MCF 10A (cell line): ENCODE measurements around the gene KCNA5. TPM values are rescaled to one million over a fixed set of nuclear protein-coding genes. Genes with fewer than 3 reads are reported as not detected.

Experiments
- BruUV-seq: library from RNA; stranded (reverse); fragments of 400-500 nt; replicated peaks from 2 replicates; lab custom pipeline; 2021; lab: Mats Ljungman, UMichigan
- CTCF ChIA-PET: fragments of 300-600 bp; sonication (Branson Sonifier 250); formaldehyde crosslinking; extraction: SDS; loops from one replicate; lab custom pipeline; 2021; ENCODE audit warnings: antibody characterized with exemption, inconsistent platforms; lab: Yijun Ruan, JAX
- POLR2A ChIA-PET: fragments of 300-600, 350-650 bp; sonication (Branson Sonifier 250); formaldehyde crosslinking; extraction: SDS; loops from one replicate; lab custom pipeline; 2020; ENCODE audit warnings: antibody characterized with exemption, inconsistent platforms; lab: Yijun Ruan, JAX
- DNase-seq: peaks from one replicate; pipeline ENCODE4 v3.0.0-alpha.2; 2018; ENCODE audit not compliant: unreplicated experiment
- H3K27ac Mint-ChIP-seq: one replicate; pipeline ENCODE4 v1.8.0; 2022; ENCODE audit warnings: mild to moderate bottlenecking, low read depth, mixed read lengths; ENCODE audit not compliant: unreplicated experiment
- H3K27me3 Mint-ChIP-seq: one replicate; pipeline ENCODE4 v1.8.0; 2022; ENCODE audit warnings: mixed read lengths; ENCODE audit not compliant: insufficient read depth, unreplicated experiment
- H3K36me3 Mint-ChIP-seq: one replicate; pipeline ENCODE4 v1.8.0; 2022; ENCODE audit warnings: mild to moderate bottlenecking, moderate library complexity, mixed read lengths; ENCODE audit not compliant: insufficient read depth, unreplicated experiment
- H3K4me1 Mint-ChIP-seq: one replicate; pipeline ENCODE4 v1.8.0; 2022; ENCODE audit warnings: mixed read lengths; ENCODE audit not compliant: insufficient read depth, unreplicated experiment
- H3K4me3 Mint-ChIP-seq: one replicate; pipeline ENCODE4 v1.8.0; 2022; ENCODE audit warnings: mild to moderate bottlenecking, moderate library complexity, mixed read lengths; ENCODE audit not compliant: unreplicated experiment
- H3K9me3 Mint-ChIP-seq: one replicate; pipeline ENCODE4 v1.8.0; 2022; ENCODE audit warnings: mixed read lengths; ENCODE audit not compliant: unreplicated experiment
- intact Hi-C: fragments of 100-400 bp; cut with micrococcal nuclease; formaldehyde crosslinking; loops from 2 replicates; pipeline ENCODE4 v1.14.1; 2022
- total RNA-seq: library from RNA; stranded (reverse); gene quantifications from 2 replicates; pipeline ENCODE4 v1.2.3, GENCODE V29; 2022
- TF ChIP-seq, protein P1 (sequence below): fragments of 200-600 bp; IDR thresholded peaks from one replicate; pipeline ENCODE4 v1.8.0; 2022; ENCODE audit warnings: antibody characterized with exemption, mild to moderate bottlenecking; ENCODE audit not compliant: unreplicated experiment

The KCNA5 gene
- total RNA-seq, 1 experiment from 2014 or later: not detected

DNA sequence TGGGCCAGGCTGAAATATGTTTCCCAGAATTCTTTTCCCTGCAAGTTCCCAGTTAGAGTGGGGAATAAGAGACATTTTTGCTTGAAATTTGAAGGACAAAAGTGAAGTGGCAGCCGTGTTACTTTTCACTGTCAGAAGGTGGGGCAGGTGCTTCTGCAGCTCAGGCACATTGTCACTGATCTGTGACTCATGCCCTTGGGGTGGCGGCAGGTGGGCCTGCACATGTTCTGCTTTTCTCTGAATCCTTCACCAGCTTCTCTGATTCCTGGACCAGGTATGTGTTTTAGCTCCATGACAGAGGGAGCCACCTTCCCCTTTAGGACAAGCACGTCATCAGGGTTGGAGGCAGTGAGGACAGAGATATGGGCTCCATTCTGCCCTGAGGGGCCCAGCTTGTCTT is 11.7 kb upstream of the KCNA5 start:
- Mint-ChIP-seq H3K27me3 (no peaks in the 10 kb centered on the region), H3K9me3 (peaks cover 6% of the 10 kb centered on the region), H3K27ac (no peak overlapping the region), H3K4me1 (no peaks in the 10 kb centered on the region), H3K4me3 (no peak overlapping the region), H3K36me3 (no peaks in the 10 kb centered on the region)
- POLR2A ChIA-PET: no interaction called here
- TF ChIP-seq, protein P1, sequence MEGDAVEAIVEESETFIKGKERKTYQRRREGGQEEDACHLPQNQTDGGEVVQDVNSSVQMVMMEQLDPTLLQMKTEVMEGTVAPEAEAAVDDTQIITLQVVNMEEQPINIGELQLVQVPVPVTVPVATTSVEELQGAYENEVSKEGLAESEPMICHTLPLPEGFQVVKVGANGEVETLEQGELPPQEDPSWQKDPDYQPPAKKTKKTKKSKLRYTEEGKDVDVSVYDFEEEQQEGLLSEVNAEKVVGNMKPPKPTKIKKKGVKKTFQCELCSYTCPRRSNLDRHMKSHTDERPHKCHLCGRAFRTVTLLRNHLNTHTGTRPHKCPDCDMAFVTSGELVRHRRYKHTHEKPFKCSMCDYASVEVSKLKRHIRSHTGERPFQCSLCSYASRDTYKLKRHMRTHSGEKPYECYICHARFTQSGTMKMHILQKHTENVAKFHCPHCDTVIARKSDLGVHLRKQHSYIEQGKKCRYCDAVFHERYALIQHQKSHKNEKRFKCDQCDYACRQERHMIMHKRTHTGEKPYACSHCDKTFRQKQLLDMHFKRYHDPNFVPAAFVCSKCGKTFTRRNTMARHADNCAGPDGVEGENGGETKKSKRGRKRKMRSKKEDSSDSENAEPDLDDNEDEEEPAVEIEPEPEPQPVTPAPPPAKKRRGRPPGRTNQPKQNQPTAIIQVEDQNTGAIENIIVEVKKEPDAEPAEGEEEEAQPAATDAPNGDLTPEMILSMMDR: no peak
- intact Hi-C loops: no loop called here
- CTCF ChIA-PET: interaction anchor here (1.0 to 2.3 kb wide), 2 partner anchors 10 to 52 kb away, joined by 3 to 9 read pairs; no protein-coding TSS in a partner anchor
- no TSS peak for BruUV-seq
- no peak for DNase-seq

DNA sequence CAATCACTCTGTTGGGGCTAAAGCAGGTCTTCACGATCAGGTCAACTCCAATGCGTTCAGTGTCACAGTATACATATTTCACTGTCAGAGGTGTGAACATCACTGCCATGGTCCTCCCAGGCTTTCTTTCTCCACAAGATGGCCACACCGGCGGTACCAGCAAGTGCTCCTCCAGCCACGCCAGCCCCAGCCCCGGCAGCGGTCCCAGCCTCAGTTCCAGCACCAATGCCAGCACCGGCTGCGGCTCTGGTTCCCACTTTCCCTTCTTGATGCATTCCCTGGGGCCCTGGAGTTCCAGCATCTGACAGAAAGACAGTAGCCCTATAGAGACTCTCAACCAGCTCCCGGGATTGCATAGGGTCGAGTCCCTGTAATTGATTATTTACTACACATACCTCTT is 10.9 kb upstream of the KCNA5 start:
- H3K4me1 Mint-ChIP-seq: no peaks in the 10 kb centered on the region
- intact Hi-C loops: no loop called here
- no TSS peak for BruUV-seq
- DNase-seq: no peak
- peaks cover 6% of the 10 kb centered on the region for H3K9me3 Mint-ChIP-seq
- H3K36me3 Mint-ChIP-seq: no peaks in the 10 kb centered on the region
- H3K4me3 Mint-ChIP-seq: no peak overlapping the region
- POLR2A ChIA-PET: interaction anchor here (0.6 kb wide), 1 partner anchor 73 kb away, joined by 3 read pairs; no protein-coding TSS in a partner anchor
- H3K27me3 Mint-ChIP-seq: no peaks in the 10 kb centered on the region
- CTCF ChIA-PET: interaction anchor here (1.9 kb wide), 1 partner anchor 10 kb away, joined by 10 read pairs; no protein-coding TSS in a partner anchor
- TF ChIP-seq, protein P1: no peak
- H3K27ac Mint-ChIP-seq: no peak overlapping the region

DNA sequence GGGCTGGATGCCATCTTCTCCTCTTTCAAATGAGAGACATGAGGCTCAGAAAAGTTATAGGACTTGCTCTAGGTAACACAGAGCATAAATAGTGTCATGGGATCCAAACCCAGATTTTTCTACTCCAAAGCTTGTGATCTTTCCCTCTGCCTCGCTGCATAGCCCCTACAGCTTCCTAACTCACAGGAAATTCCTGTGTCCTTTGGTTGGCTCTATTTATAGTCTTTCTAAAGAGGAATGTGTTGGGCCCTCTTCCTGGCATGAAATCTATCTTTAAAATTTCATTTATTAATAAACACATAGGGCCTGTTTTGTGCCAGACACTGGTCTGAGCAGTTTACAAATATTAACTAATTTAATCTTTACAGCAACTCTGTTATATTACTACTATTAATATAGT is 9.8 kb upstream of the KCNA5 start:
- H3K9me3 Mint-ChIP-seq: peaks cover 13% of the 10 kb centered on the region
- ChIA-PET CTCF (interaction anchor here (1.9 kb wide), 1 partner anchor 11 kb away, joined by 10 read pairs; no protein-coding TSS in a partner anchor), POLR2A (no interaction called here)
- H3K36me3 Mint-ChIP-seq: no peaks in the 10 kb centered on the region
- H3K4me3 Mint-ChIP-seq: no peak overlapping the region
- TF ChIP-seq, protein P1: no peak
- no peak for DNase-seq
- intact Hi-C loops: no loop called here
- no TSS peak for BruUV-seq
- no peaks in the 10 kb centered on the region for H3K4me1 Mint-ChIP-seq
- no peaks in the 10 kb centered on the region for H3K27me3 Mint-ChIP-seq
- no peak overlapping the region for H3K27ac Mint-ChIP-seq

DNA sequence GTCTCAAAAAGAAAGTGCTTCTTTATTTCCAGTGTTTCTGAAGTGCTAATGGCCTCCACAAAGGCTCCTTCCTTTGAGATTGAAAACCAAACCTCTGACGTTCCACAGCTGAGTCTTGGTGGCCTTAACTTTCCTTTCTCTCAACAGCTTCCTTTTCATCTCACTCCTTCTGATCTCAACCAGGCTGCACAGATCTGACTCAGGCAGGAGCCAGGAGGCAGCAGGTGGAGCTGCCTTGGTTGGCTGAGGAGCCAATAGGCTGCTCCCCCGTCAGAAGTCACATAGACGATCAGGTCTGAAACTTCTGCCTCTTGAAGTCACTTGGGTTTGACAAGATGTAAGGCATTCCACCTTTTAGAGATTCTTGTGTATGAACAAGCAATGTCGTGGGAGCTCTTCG is 9.1 kb upstream of the KCNA5 start:
- TF ChIP-seq, protein P1: no peak
- H3K36me3 Mint-ChIP-seq: no peaks in the 10 kb centered on the region
- H3K9me3 Mint-ChIP-seq: peaks cover 13% of the 10 kb centered on the region
- H3K4me1 Mint-ChIP-seq: no peaks in the 10 kb centered on the region
- no peak for DNase-seq
- H3K4me3 Mint-ChIP-seq: no peak overlapping the region
- ChIA-PET CTCF (interaction anchor here (0.6 to 1.4 kb wide), 2 partner anchors 13 to 178 kb away, joined by 3 to 7 read pairs; no protein-coding TSS in a partner anchor), POLR2A (no interaction called here)
- H3K27me3 Mint-ChIP-seq: no peaks in the 10 kb centered on the region
- intact Hi-C loops: no loop called here
- no TSS peak for BruUV-seq
- no peak overlapping the region for H3K27ac Mint-ChIP-seq
